Mesenchymal stem cell (in vitro differentiated cells and primary cell): ENCODE data around the gene SIK3.
A peak's percentile ranks its signal among the peaks of the same experiment; 100 is the strongest.

Experiments
- DNase-seq: peaks from one replicate; pipeline ENCODE4 v3.0.0-alpha.2; 2013
- H2AFZ ChIP-seq: one replicate; pipeline ENCODE4 v1.6.1; 2013; ENCODE audit warnings: low read depth, mild to moderate bottlenecking, control low read depth, inconsistent platforms, low read length, moderate library complexity
- H2AK5ac ChIP-seq: 2 replicates; pipeline ENCODE4 v1.6.1; 2013; ENCODE audit warnings: low read length, moderate library complexity, mild to moderate bottlenecking, inconsistent platforms; ENCODE audit not compliant: severe bottlenecking
- H2BK120ac ChIP-seq: one replicate; pipeline ENCODE4 v1.6.1; 2013; ENCODE audit warnings: low read depth, mild to moderate bottlenecking, inconsistent platforms, low read length, moderate library complexity
- H2BK12ac ChIP-seq, 2 experiments: one replicate each; pipeline ENCODE4 v1.6.1; 2013; ENCODE audit warnings: inconsistent platforms in 2 of 2, low read length in 2 of 2, mild to moderate bottlenecking in 2 of 2, moderate library complexity in 2 of 2, control low read depth in 1 of 2
- H2BK15ac ChIP-seq: one replicate; pipeline ENCODE4 v1.6.1; 2013; ENCODE audit warnings: mild to moderate bottlenecking, low read depth, inconsistent platforms; ENCODE audit not compliant: poor library complexity, severe bottlenecking
- H2BK5ac ChIP-seq: 2 replicates; pipeline ENCODE4 v1.6.1; 2013; ENCODE audit warnings: low read depth, mild to moderate bottlenecking, low read length, control low read depth, inconsistent platforms; ENCODE audit not compliant: poor library complexity, severe bottlenecking
- H3K14ac ChIP-seq, 2 experiments: one replicate each; pipeline ENCODE4 v1.6.1; 2013; ENCODE audit warnings: inconsistent platforms in 2 of 2, low read length in 2 of 2, control low read depth in 1 of 2, mild to moderate bottlenecking in 1 of 2, moderate library complexity in 1 of 2
- H3K18ac ChIP-seq, 2 experiments: one replicate each; pipeline ENCODE4 v1.6.1; 2013; ENCODE audit warnings: inconsistent platforms in 2 of 2, low read length in 2 of 2, control low read depth in 1 of 2, low read depth in 1 of 2, mild to moderate bottlenecking in 1 of 2
- H3K23ac ChIP-seq, 2 experiments: one replicate each; pipeline ENCODE4 v1.6.1; 2013; ENCODE audit warnings: inconsistent platforms in 2 of 2, low read length in 2 of 2, mild to moderate bottlenecking in 2 of 2, moderate library complexity in 2 of 2, control low read depth in 1 of 2
- H3K27ac ChIP-seq: 2 replicates; pipeline ENCODE4 v1.5.1; 2013; ENCODE audit warnings: mild to moderate bottlenecking, moderate library complexity, low read length, control low read depth, inconsistent platforms; ENCODE audit not compliant: poor library complexity, severe bottlenecking
- H3K27me3 ChIP-seq, 2 experiments: 2 replicates each; pipeline versions ENCODE4 v1.6.1 to v1.7.0; 2013; ENCODE audit warnings: low read length in 2 of 2, mild to moderate bottlenecking in 2 of 2, moderate library complexity in 2 of 2, control low read depth in 1 of 2, inconsistent platforms in 1 of 2; ENCODE audit not compliant: control insufficient read depth in 1 of 2, insufficient read depth in 1 of 2
- H3K36me3 ChIP-seq, 2 experiments: 2 replicates each; pipeline versions ENCODE4 v1.6.1 to v1.7.0; 2013; ENCODE audit warnings: low read length in 2 of 2, control low read depth in 1 of 2, inconsistent platforms in 1 of 2, low read depth in 1 of 2, mild to moderate bottlenecking in 1 of 2; ENCODE audit not compliant: insufficient read depth in 2 of 2, control insufficient read depth in 1 of 2
- H3K4ac ChIP-seq, 2 experiments: one replicate each; pipeline ENCODE4 v1.6.1; 2013; ENCODE audit warnings: inconsistent platforms in 2 of 2, low read length in 2 of 2, mild to moderate bottlenecking in 2 of 2, moderate library complexity in 2 of 2, control low read depth in 1 of 2, low read depth in 1 of 2
- H3K4me1 ChIP-seq: 2 replicates; pipeline ENCODE4 v1.6.1; 2013; ENCODE audit warnings: low read depth, low read length, control low read depth; ENCODE audit not compliant: control insufficient read depth, insufficient read depth
- H3K4me2 ChIP-seq: 2 replicates; pipeline ENCODE4 v1.6.1; 2013; ENCODE audit warnings: low read length, mild to moderate bottlenecking, inconsistent platforms; ENCODE audit not compliant: poor library complexity, severe bottlenecking
- H3K4me3 ChIP-seq, 2 experiments: 2 replicates each; pipeline versions ENCODE4 v1.5.1 to v1.7.0; 2013; ENCODE audit warnings: low read length in 2 of 2, mild to moderate bottlenecking in 2 of 2, control low read depth in 1 of 2, low read depth in 1 of 2; ENCODE audit not compliant: insufficient read depth in 1 of 2
- H3K79me1 ChIP-seq: replicated peaks from 2 replicates; pipeline ENCODE4 v1.6.1; 2013; ENCODE audit warnings: mild to moderate bottlenecking, control low read depth, low read length, inconsistent platforms; ENCODE audit not compliant: poor library complexity, severe bottlenecking
- H3K9ac ChIP-seq: 2 replicates; pipeline ENCODE4 v1.7.0; 2013; ENCODE audit warnings: mild to moderate bottlenecking, low read length, moderate library complexity
- H3K9me3 ChIP-seq: 2 replicates; pipeline ENCODE4 v1.7.0; 2013; ENCODE audit warnings: mild to moderate bottlenecking, low read length; ENCODE audit not compliant: control insufficient read depth
- H4K8ac ChIP-seq: one replicate; pipeline ENCODE4 v1.6.1; 2013; ENCODE audit warnings: inconsistent platforms, mild to moderate bottlenecking, low read length, moderate library complexity
- H4K91ac ChIP-seq: one replicate; pipeline ENCODE4 v1.6.1; 2013; ENCODE audit warnings: mild to moderate bottlenecking, low read length, inconsistent platforms
- WGBS: methylation state at CpG from one replicate; pipeline ENCODE4 v1.1.7; 2013; ENCODE audit warnings: mixed read lengths; 5-methylcytosine and 5-hydroxymethylcytosine counted together

SIK3 gene

DNA sequence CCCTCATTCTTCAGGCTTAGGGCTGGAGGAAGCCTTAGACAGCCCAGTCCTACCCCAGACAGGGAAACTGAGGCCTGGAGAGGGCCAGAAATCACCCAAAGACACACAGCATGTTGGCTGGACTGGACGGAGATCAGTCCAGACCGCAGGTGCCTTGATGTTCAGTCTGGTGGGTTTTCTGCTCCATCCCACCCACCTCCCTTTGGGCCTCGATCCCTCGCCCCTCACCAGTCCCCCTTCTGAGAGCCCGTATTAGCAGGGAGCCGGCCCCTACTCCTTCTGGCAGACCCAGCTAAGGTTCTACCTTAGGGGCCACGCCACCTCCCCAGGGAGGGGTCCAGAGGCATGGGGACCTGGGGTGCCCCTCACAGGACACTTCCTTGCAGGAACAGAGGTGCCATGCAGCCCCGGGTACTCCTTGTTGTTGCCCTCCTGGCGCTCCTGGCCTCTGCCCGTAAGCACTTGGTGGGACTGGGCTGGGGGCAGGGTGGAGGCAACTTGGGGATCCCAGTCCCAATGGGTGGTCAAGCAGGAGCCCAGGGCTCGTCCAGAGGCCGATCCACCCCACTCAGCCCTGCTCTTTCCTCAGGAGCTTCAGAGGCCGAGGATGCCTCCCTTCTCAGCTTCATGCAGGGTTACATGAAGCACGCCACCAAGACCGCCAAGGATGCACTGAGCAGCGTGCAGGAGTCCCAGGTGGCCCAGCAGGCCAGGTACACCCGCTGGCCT lies 267.9 kb downstream of the SIK3 start:
- no peak overlapping the region for H3K18ac ChIP-seq
- H3K4me3 ChIP-seq: no peak overlapping the region
- H3K36me3 ChIP-seq: no peaks in the 10 kb centered on the region
- no peak overlapping the region for H2AFZ ChIP-seq
- DNase-seq: no peak
- H2AK5ac ChIP-seq: no peak overlapping the region
- H2BK15ac ChIP-seq: no peak overlapping the region
- peaks cover 5% of the 10 kb centered on the region for H3K4me1 ChIP-seq
- H2BK5ac ChIP-seq: no peak overlapping the region
- no peak overlapping the region for H3K14ac ChIP-seq
- H3K9me3 ChIP-seq: no peaks in the 10 kb centered on the region
- no peak overlapping the region for H2BK12ac ChIP-seq
- H3K4ac ChIP-seq: no peak overlapping the region
- 90% methylated on average over 17 of the region's 17 CpGs for WGBS
- H3K27me3 ChIP-seq: peaks cover 0 to 19% of the 10 kb centered on the region in 2 experiments
- no peak overlapping the region for H3K4me2 ChIP-seq
- no peak overlapping the region for H3K23ac ChIP-seq
- no peak overlapping the region for H2BK120ac ChIP-seq
- H4K8ac ChIP-seq: no peak overlapping the region
- H3K79me1 ChIP-seq: no peaks in the 10 kb centered on the region
- no peak overlapping the region for H4K91ac ChIP-seq
- H3K9ac ChIP-seq: no peak overlapping the region
- no peak overlapping the region for H3K27ac ChIP-seq

DNA sequence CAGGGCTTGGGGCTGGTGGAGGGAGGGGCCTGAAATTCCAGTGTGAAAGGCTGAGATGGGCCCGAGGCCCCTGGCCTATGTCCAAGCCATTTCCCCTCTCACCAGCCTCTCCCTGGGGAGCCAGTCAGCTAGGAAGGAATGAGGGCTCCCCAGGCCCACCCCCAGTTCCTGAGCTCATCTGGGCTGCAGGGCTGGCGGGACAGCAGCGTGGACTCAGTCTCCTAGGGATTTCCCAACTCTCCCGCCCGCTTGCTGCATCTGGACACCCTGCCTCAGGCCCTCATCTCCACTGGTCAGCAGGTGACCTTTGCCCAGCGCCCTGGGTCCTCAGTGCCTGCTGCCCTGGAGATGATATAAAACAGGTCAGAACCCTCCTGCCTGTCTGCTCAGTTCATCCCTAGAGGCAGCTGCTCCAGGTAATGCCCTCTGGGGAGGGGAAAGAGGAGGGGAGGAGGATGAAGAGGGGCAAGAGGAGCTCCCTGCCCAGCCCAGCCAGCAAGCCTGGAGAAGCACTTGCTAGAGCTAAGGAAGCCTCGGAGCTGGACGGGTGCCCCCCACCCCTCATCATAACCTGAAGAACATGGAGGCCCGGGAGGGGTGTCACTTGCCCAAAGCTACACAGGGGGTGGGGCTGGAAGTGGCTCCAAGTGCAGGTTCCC lies 268.6 kb downstream of the SIK3 start, which contains the start of gene APOC3:
Gene APOC3 (plus strand): TSS at position 383 of the 659 bp plus-strand sequence. CDS start 676 bp downstream, outside the sequence.
- H4K91ac ChIP-seq: no peak within 1 kb of the TSS
- peak; percentile 24 for DNase-seq
- H2BK15ac ChIP-seq: no peak within 1 kb of the TSS
- peak within 1 kb of the TSS in 1 of 2 experiments; percentile 30 for H3K4ac ChIP-seq
- no peaks in the 10 kb centered on the region for H3K79me1 ChIP-seq
- peaks cover 5% of the 10 kb centered on the region for H3K4me1 ChIP-seq
- no peak within 1 kb of the TSS for H3K18ac ChIP-seq
- no peak within 1 kb of the TSS for H3K9ac ChIP-seq
- H2AFZ ChIP-seq: no peak within 1 kb of the TSS
- H2BK12ac ChIP-seq: peak within 1 kb of the TSS in 1 of 2 experiments; percentile 19
- H2BK5ac ChIP-seq: no peak within 1 kb of the TSS
- H2BK120ac ChIP-seq: no peak within 1 kb of the TSS
- peaks cover 0 to 19% of the 10 kb centered on the region in 2 experiments for H3K27me3 ChIP-seq
- H2AK5ac ChIP-seq: no peak within 1 kb of the TSS
- no peaks in the 10 kb centered on the region for H3K9me3 ChIP-seq
- H3K27ac ChIP-seq: no peak within 1 kb of the TSS
- no peak within 1 kb of the TSS for H3K4me3 ChIP-seq
- H3K14ac ChIP-seq: no peak within 1 kb of the TSS
- H3K36me3 ChIP-seq: no peaks in the 10 kb centered on the region
- WGBS: 53% methylated on average over 7 of the region's 9 CpGs
- H3K23ac ChIP-seq: no peak within 1 kb of the TSS
- H3K4me2 ChIP-seq: no peak within 1 kb of the TSS
- H4K8ac ChIP-seq: no peak within 1 kb of the TSS

DNA sequence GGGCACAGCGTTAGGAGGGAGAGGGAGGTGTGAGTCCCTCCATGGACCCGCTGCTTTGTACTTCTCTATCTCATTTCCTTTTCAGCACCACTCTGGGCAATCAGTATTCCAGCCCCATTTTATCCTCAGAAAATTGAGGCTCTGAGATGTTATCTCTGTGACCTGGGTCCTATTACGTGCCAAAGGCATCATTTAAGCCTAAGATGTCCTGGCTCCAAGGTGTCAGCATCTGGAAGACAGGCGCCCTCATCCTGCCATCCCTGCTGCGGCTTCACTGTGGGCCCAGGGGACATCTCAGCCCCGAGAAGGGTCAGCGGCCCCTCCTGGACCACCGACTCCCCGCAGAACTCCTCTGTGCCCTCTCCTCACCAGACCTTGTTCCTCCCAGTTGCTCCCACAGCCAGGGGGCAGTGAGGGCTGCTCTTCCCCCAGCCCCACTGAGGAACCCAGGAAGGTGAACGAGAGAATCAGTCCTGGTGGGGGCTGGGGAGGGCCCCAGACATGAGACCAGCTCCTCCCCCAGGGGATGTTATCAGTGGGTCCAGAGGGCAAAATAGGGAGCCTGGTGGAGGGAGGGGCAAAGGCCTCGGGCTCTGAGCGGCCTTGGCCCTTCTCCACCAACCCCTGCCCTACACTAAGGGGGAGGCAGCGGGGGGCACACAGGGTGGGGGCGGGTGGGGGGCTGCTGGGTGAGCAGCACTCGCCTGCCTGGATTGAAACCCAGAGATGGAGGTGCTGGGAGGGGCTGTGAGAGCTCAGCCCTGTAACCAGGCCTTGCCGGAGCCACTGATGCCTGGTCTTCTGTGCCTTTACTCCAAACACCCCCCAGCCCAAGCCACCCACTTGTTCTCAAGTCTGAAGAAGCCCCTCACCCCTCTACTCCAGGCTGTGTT lies 269.4 kb downstream of the SIK3 start:
- 60% methylated on average over 12 of the region's 16 CpGs for WGBS
- no peak overlapping the region for H2BK120ac ChIP-seq
- H3K4me1 ChIP-seq: peaks cover 5% of the 10 kb centered on the region
- no peak overlapping the region for H2BK12ac ChIP-seq
- H3K4me2 ChIP-seq: no peak overlapping the region
- no peak overlapping the region for H3K27ac ChIP-seq
- DNase-seq: no peak
- no peaks in the 10 kb centered on the region for H3K9me3 ChIP-seq
- H3K14ac ChIP-seq: no peak overlapping the region
- H4K8ac ChIP-seq: no peak overlapping the region
- H4K91ac ChIP-seq: no peak overlapping the region
- H3K36me3 ChIP-seq: no peaks in the 10 kb centered on the region
- H2AK5ac ChIP-seq: no peak overlapping the region
- H2BK15ac ChIP-seq: no peak overlapping the region
- H3K18ac ChIP-seq: no peak overlapping the region
- no peak overlapping the region for H3K9ac ChIP-seq
- H3K4ac ChIP-seq: peak overlapping the region in 1 of 2 experiments; percentile 30
- no peaks in the 10 kb centered on the region for H3K79me1 ChIP-seq
- H3K4me3 ChIP-seq: no peak overlapping the region
- H2AFZ ChIP-seq: no peak overlapping the region
- no peak overlapping the region for H2BK5ac ChIP-seq
- H3K23ac ChIP-seq: no peak overlapping the region
- peaks cover 0 to 19% of the 10 kb centered on the region in 2 experiments for H3K27me3 ChIP-seq

GRCh38 chr11:116827461-116827860 lies 270.8 kb downstream of the SIK3 start:
- WGBS: 95% methylated on average over 6 of the region's 6 CpGs
- Histone ChIP-seq H4K8ac (no peak overlapping the region), H2BK120ac (no peak overlapping the region), H2BK5ac (no peak overlapping the region), H2AK5ac (no peak overlapping the region), H3K4me2 (no peak overlapping the region), H3K4me1 (peaks cover 5% of the 10 kb centered on the region), H3K18ac (no peak overlapping the region), H4K91ac (no peak overlapping the region), H3K23ac (no peak overlapping the region), H3K27me3 (peaks cover 0 to 17% of the 10 kb centered on the region in 2 experiments), H3K9me3 (no peaks in the 10 kb centered on the region), H3K4me3 (no peak overlapping the region), H3K9ac (no peak overlapping the region), H3K4ac (no peak overlapping the region), H3K14ac (no peak overlapping the region), H2BK12ac (no peak overlapping the region), H3K27ac (no peak overlapping the region), H2BK15ac (no peak overlapping the region), H2AFZ (no peak overlapping the region), H3K79me1 (no peaks in the 10 kb centered on the region), H3K36me3 (no peaks in the 10 kb centered on the region)
- no peak for DNase-seq
